ENCODE measurements around the gene CDH16. TPM values are rescaled to one million over a fixed set of nuclear protein-coding genes. Genes with fewer than 3 reads are reported as not detected.

Gene CDH16
- total and polyA plus RNA-seq, 9 donors = 0.04 to 1.7 (median 0.11) TPM; not detected in 2

- no peak for DNase-seq
- H3K27ac ChIP-seq (ENCODE audit: low read length) = no peak overlapping the region
- no peak overlapping the region for H3K4me3 ChIP-seq (ENCODE audit: low read length)
- no peaks in the 10 kb centered on the region for H3K9me3 ChIP-seq (replicated peaks; ENCODE audit: control insufficient read depth, low read depth, low read length)
- H3K27me3 ChIP-seq (ENCODE audit: control insufficient read depth, insufficient read depth, low read length) = peaks cover 22% of the 10 kb centered on the region
- peaks cover 16% of the 10 kb centered on the region for H3K36me3 ChIP-seq (ENCODE audit: control insufficient read depth, insufficient read depth, low read length)
- H3K4me1 ChIP-seq (ENCODE audit: control insufficient read depth, insufficient read depth, low read length) = peaks cover 51% of the 10 kb centered on the region
- WGBS (ENCODE audit: insufficient coverage) = 70% methylated on average over 2 of the region's 4 CpGs
Measured at GRCh38 chr16:66930189-66930588, 11.5 kb upstream of the CDH16 start.

- peaks cover 51% of the 10 kb centered on the region for H3K4me1 ChIP-seq (ENCODE audit: control insufficient read depth, insufficient read depth, low read length)
- H3K9me3 ChIP-seq (replicated peaks; ENCODE audit: control insufficient read depth, low read depth, low read length) = no peaks in the 10 kb centered on the region
- peak overlapping the region; percentile 77 for H3K27ac ChIP-seq (ENCODE audit: low read length)
- peaks cover 16% of the 10 kb centered on the region for H3K36me3 ChIP-seq (ENCODE audit: control insufficient read depth, insufficient read depth, low read length)
- no peak overlapping the region for H3K4me3 ChIP-seq (ENCODE audit: low read length)
- 59% methylated on average over 5 of the region's 10 CpGs for WGBS (ENCODE audit: insufficient coverage)
- H3K27me3 ChIP-seq (ENCODE audit: control insufficient read depth, insufficient read depth, low read length) = peaks cover 34% of the 10 kb centered on the region
- DNase-seq = no peak
Measured at GRCh38 chr16:66928702-66929388, 10.2 kb upstream of the CDH16 start.

GRCh38 chr16:66927918-66928649 is 9.4 kb upstream of the CDH16 start:
- Histone ChIP-seq H3K36me3 (ENCODE audit: control insufficient read depth, insufficient read depth, low read length) (peaks cover 16% of the 10 kb centered on the region), H3K4me3 (ENCODE audit: low read length) (no peak overlapping the region), H3K4me1 (ENCODE audit: control insufficient read depth, insufficient read depth, low read length) (peaks cover 52% of the 10 kb centered on the region), H3K27me3 (ENCODE audit: control insufficient read depth, insufficient read depth, low read length) (peaks cover 42% of the 10 kb centered on the region), H3K27ac (ENCODE audit: low read length) (peak overlapping the region; percentile 81), H3K9me3 (replicated peaks; ENCODE audit: control insufficient read depth, low read depth, low read length) (no peaks in the 10 kb centered on the region)
- DNase-seq = peak; percentile 66
- WGBS (ENCODE audit: insufficient coverage) = 85% methylated on average over 7 of the region's 8 CpGs

GRCh38 chr16:66926961-66927436 is 8.3 kb upstream of the CDH16 start:
- WGBS (ENCODE audit: insufficient coverage) = 45% methylated on average over 2 of the region's 3 CpGs
- Histone ChIP-seq H3K9me3 (replicated peaks; ENCODE audit: control insufficient read depth, low read depth, low read length) (no peaks in the 10 kb centered on the region), H3K36me3 (ENCODE audit: control insufficient read depth, insufficient read depth, low read length) (peaks cover 11% of the 10 kb centered on the region), H3K27me3 (ENCODE audit: control insufficient read depth, insufficient read depth, low read length) (peaks cover 49% of the 10 kb centered on the region), H3K27ac (ENCODE audit: low read length) (peak overlapping the region; percentile 81), H3K4me1 (ENCODE audit: control insufficient read depth, insufficient read depth, low read length) (peaks cover 54% of the 10 kb centered on the region), H3K4me3 (ENCODE audit: low read length) (no peak overlapping the region)
- no peak for DNase-seq

GRCh38 chr16:66926171-66926947 is 7.7 kb upstream of the CDH16 start:
- WGBS (ENCODE audit: insufficient coverage) = 70% methylated on average over 2 of the region's 5 CpGs
- peaks cover 57% of the 10 kb centered on the region for H3K4me1 ChIP-seq (ENCODE audit: control insufficient read depth, insufficient read depth, low read length)
- DNase-seq = no peak

GRCh38 chr16:66925322-66925840 is 6.7 kb upstream of the CDH16 start, which contains the start of gene RRAD:
Gene RRAD (minus strand): TSS chr16:66925535. CDS start chr16:66925179, 356 bp downstream.
- H3K9me3 ChIP-seq (replicated peaks; ENCODE audit: control insufficient read depth, low read depth, low read length) = no peaks in the 10 kb centered on the region
- H3K27ac ChIP-seq (ENCODE audit: low read length) = peak within 1 kb of the TSS; percentile 81
- H3K36me3 ChIP-seq (ENCODE audit: control insufficient read depth, insufficient read depth, low read length) = peaks cover 7% of the 10 kb centered on the region
- under 1% methylated on average over 25 of the region's 42 CpGs for WGBS (ENCODE audit: insufficient coverage)
- DNase-seq = no peak
- peaks cover 62% of the 10 kb centered on the region for H3K27me3 ChIP-seq (ENCODE audit: control insufficient read depth, insufficient read depth, low read length)
- H3K4me1 ChIP-seq (ENCODE audit: control insufficient read depth, insufficient read depth, low read length) = peaks cover 62% of the 10 kb centered on the region
- H3K4me3 ChIP-seq (ENCODE audit: low read length) = peak within 1 kb of the TSS; percentile 33

More at GRCh38 chr16:66926171-66926947, 7.7 kb upstream of the CDH16 start:
- H3K36me3 ChIP-seq (ENCODE audit: control insufficient read depth, insufficient read depth, low read length) = peaks cover 11% of the 10 kb centered on the region
- no peaks in the 10 kb centered on the region for H3K9me3 ChIP-seq (replicated peaks; ENCODE audit: control insufficient read depth, low read depth, low read length)
- H3K4me3 ChIP-seq (ENCODE audit: low read length) = no peak overlapping the region
- peaks cover 55% of the 10 kb centered on the region for H3K27me3 ChIP-seq (ENCODE audit: control insufficient read depth, insufficient read depth, low read length)
- peak overlapping the region; percentile 81 for H3K27ac ChIP-seq (ENCODE audit: low read length)

GRCh38 chr16:66924527-66925321 is 6.0 kb upstream of the CDH16 start:
- no peaks in the 10 kb centered on the region for H3K9me3 ChIP-seq (replicated peaks; ENCODE audit: control insufficient read depth, low read depth, low read length)
- H3K27me3 ChIP-seq (ENCODE audit: control insufficient read depth, insufficient read depth, low read length) = peaks cover 66% of the 10 kb centered on the region
- DNase-seq = no peak
- H3K27ac ChIP-seq (ENCODE audit: low read length) = peak overlapping the region; percentile 51
- peak overlapping the region; percentile 33 for H3K4me3 ChIP-seq (ENCODE audit: low read length)
- peaks cover 7% of the 10 kb centered on the region for H3K36me3 ChIP-seq (ENCODE audit: control insufficient read depth, insufficient read depth, low read length)
- 2% methylated on average over 66 of the region's 72 CpGs for WGBS (ENCODE audit: insufficient coverage)
- peaks cover 67% of the 10 kb centered on the region for H3K4me1 ChIP-seq (ENCODE audit: control insufficient read depth, insufficient read depth, low read length)

- no peak for DNase-seq
- Histone ChIP-seq H3K9me3 (replicated peaks; ENCODE audit: control insufficient read depth, low read depth, low read length) (no peaks in the 10 kb centered on the region), H3K4me3 (ENCODE audit: low read length) (no peak overlapping the region), H3K27ac (ENCODE audit: low read length) (no peak overlapping the region), H3K36me3 (ENCODE audit: control insufficient read depth, insufficient read depth, low read length) (peaks cover 7% of the 10 kb centered on the region), H3K27me3 (ENCODE audit: control insufficient read depth, insufficient read depth, low read length) (peaks cover 68% of the 10 kb centered on the region), H3K4me1 (ENCODE audit: control insufficient read depth, insufficient read depth, low read length) (peaks cover 76% of the 10 kb centered on the region)
- 88% methylated on average over 2 of the region's 3 CpGs for WGBS (ENCODE audit: insufficient coverage)
Measured at GRCh38 chr16:66923866-66924265, 5.2 kb upstream of the CDH16 start.

GRCh38 chr16:66923247-66923731 is 4.6 kb upstream of the CDH16 start:
- peak overlapping the region; percentile 13 for H3K27ac ChIP-seq (ENCODE audit: low read length)
- peaks cover 73% of the 10 kb centered on the region for H3K4me1 ChIP-seq (ENCODE audit: control insufficient read depth, insufficient read depth, low read length)
- WGBS (ENCODE audit: insufficient coverage) = 54% methylated on average over 18 of the region's 18 CpGs
- peaks cover 7% of the 10 kb centered on the region for H3K36me3 ChIP-seq (ENCODE audit: control insufficient read depth, insufficient read depth, low read length)
- no peak for DNase-seq
- H3K4me3 ChIP-seq (ENCODE audit: low read length) = no peak overlapping the region
- peaks cover 68% of the 10 kb centered on the region for H3K27me3 ChIP-seq (ENCODE audit: control insufficient read depth, insufficient read depth, low read length)
- no peaks in the 10 kb centered on the region for H3K9me3 ChIP-seq (replicated peaks; ENCODE audit: control insufficient read depth, low read depth, low read length)

Data from muscle of leg (tissue), 11 donors.